BLaER1 (cell line): ENCODE measurements around the gene TRIM40.

ENCODE experiments used
- H3K27ac ChIP-seq: shearing (Covaris generic); formaldehyde crosslinking; 2 replicates; pipeline ENCODE4 v1.8.1; 2022
- H3K27me3 ChIP-seq: shearing (Covaris generic); formaldehyde crosslinking; 2 replicates; pipeline ENCODE4 v1.8.1; 2022
- H3K36me3 ChIP-seq: shearing (Covaris generic); formaldehyde crosslinking; 2 replicates; pipeline ENCODE4 v1.8.1; 2022
- H3K4me1 ChIP-seq: shearing (Covaris generic); formaldehyde crosslinking; 2 replicates; pipeline ENCODE4 v1.8.1; 2022
- H3K4me2 ChIP-seq: shearing (Covaris generic); formaldehyde crosslinking; 2 replicates; pipeline ENCODE4 v1.8.1; 2022
- H3K4me3 ChIP-seq: shearing (Covaris generic); formaldehyde crosslinking; 2 replicates; pipeline ENCODE4 v1.8.1; 2022
- H3K9ac ChIP-seq: shearing (Covaris generic); formaldehyde crosslinking; 2 replicates; pipeline ENCODE4 v1.8.1; 2022
- H3K9me3 ChIP-seq: shearing (Covaris generic); formaldehyde crosslinking; 2 replicates; pipeline ENCODE4 v1.8.1; 2022
- H4K20me1 ChIP-seq: shearing (Covaris generic); formaldehyde crosslinking; 2 replicates; pipeline ENCODE4 v1.8.1; 2022
- Cebpa-rat ChIP-seq: shearing (Covaris generic); IDR thresholded peaks from 2 replicates; pipeline ENCODE4 v1.8.1; 2022

The TRIM40 gene

DNA sequence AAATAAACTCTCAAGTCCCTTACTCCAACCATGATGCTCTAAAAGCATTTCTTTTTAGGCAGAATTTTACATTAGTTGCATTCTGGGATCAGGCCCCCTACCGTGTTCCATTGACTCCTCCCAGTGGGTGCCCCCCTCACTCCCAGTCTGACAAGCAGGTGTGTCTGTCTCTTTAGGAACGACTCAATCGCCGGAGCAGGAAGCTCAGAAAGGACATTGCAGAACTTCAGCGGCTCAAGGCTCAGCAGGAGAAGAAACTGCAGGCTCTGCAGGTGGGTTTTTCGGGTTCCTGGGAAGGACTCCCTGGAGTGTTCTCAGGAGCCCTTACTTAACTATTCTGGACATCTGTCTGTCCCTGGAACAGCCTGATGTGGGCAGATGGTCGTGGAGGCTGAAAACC is 9.9 kb downstream of the TRIM40 start:
- H4K20me1 ChIP-seq = no peaks in the 10 kb centered on the region

DNA sequence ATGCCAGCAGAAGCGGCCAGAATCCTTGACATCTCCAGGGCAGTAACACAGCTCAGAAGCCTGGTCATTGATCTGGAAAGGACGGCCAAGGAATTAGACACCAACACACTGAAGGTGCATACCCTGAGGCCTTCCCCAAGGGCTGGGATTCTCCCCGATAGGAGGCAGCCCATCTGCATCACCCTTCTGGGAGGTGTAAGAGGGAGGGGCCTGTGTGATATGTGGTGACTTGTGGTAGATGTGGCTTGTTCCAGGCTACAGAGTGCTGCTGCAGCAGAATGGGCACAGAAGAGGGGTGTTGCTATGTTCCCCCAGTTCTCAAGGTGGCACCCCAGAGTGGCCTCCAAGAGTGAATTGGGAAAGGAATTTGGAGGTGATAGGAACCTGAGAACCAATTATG is 11.2 kb downstream of the TRIM40 start:
- TF ChIP-seq Cebpa-rat = no peak
- no peaks in the 10 kb centered on the region for H3K27me3 ChIP-seq
- no peaks in the 10 kb centered on the region for H3K9me3 ChIP-seq
- H3K4me3 ChIP-seq = no peak overlapping the region
- no peaks in the 10 kb centered on the region for H3K36me3 ChIP-seq
- no peak overlapping the region for H3K9ac ChIP-seq
- H3K27ac ChIP-seq = no peak overlapping the region
- no peaks in the 10 kb centered on the region for H4K20me1 ChIP-seq
- peak overlapping the region; percentile 53 for H3K4me2 ChIP-seq
- peaks cover 22% of the 10 kb centered on the region for H3K4me1 ChIP-seq

More for the DNA sequence above, 9.9 kb downstream of the TRIM40 start:
- no peaks in the 10 kb centered on the region for H3K27me3 ChIP-seq
- H3K36me3 ChIP-seq = no peaks in the 10 kb centered on the region
- H3K4me3 ChIP-seq = no peak overlapping the region
- H3K4me1 ChIP-seq = peaks cover 17% of the 10 kb centered on the region
- no peak overlapping the region for H3K4me2 ChIP-seq
- no peak for TF ChIP-seq Cebpa-rat
- no peak overlapping the region for H3K27ac ChIP-seq
- no peak overlapping the region for H3K9ac ChIP-seq
- no peaks in the 10 kb centered on the region for H3K9me3 ChIP-seq

DNA sequence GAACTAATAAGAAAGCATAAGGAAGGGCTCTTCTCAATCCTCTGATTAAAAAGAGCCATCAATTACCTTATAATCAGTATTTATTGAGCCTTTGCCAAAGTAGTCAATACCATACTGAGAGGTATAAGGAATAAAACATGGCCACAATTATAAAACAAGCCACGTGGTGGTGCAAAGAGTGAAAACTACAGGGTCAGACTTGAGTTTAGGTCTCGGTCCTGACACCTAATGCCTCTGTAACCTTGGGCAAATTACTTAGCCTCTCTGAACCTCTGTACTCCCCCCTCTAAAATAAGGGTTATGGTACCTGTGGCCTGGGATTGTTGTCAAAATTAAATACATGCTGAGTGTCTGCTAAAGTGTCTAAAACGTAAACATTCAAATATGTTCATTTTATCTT is 13.3 kb downstream of the TRIM40 start:
- no peak overlapping the region for H3K4me3 ChIP-seq
- no peak overlapping the region for H3K27ac ChIP-seq
- H3K27me3 ChIP-seq = no peaks in the 10 kb centered on the region
- H3K9me3 ChIP-seq = no peaks in the 10 kb centered on the region
- no peak overlapping the region for H3K9ac ChIP-seq
- no peaks in the 10 kb centered on the region for H3K36me3 ChIP-seq
- no peaks in the 10 kb centered on the region for H4K20me1 ChIP-seq
- TF ChIP-seq Cebpa-rat = no peak
- peaks cover 22% of the 10 kb centered on the region for H3K4me1 ChIP-seq
- no peak overlapping the region for H3K4me2 ChIP-seq

DNA sequence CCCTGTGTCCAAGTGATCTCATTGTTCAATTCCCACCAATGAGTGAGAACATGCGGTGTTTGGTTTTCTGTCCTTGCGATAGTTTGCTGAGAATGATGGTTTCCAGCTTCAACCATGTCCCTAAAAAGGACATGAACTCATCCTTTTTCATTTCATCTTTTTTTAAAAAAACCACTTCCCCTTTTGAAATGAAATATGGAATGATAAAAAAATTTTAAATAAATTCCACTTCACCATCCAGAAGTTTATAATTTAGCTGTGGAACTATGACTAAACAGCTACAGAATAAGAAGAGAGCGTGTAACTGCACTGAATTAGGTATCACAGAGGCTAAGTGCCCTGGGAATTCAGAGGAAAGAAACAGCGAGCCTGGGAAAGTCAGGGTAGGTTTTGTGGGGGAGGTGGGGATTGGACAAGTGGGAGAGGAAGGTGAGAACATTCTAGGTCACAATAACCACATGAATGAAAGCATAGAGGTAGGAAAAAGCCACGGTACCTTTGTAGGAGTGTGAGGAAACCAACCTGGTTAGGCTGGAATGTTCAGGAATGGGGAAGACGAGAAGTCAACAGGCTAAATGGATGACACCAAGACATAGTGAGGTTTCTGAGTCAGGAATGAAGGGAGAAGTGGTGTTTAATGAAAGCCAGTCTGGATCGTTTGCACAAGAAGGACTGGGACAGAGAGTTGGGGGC is 14.1 kb downstream of the TRIM40 start:
- H3K4me1 ChIP-seq = peaks cover 22% of the 10 kb centered on the region
- H4K20me1 ChIP-seq = no peaks in the 10 kb centered on the region
- no peak overlapping the region for H3K9ac ChIP-seq
- H3K36me3 ChIP-seq = no peaks in the 10 kb centered on the region
- H3K27me3 ChIP-seq = no peaks in the 10 kb centered on the region
- H3K9me3 ChIP-seq = no peaks in the 10 kb centered on the region
- H3K4me3 ChIP-seq = no peak overlapping the region
- H3K27ac ChIP-seq = no peak overlapping the region
- no peak overlapping the region for H3K4me2 ChIP-seq
- TF ChIP-seq Cebpa-rat = no peak

DNA sequence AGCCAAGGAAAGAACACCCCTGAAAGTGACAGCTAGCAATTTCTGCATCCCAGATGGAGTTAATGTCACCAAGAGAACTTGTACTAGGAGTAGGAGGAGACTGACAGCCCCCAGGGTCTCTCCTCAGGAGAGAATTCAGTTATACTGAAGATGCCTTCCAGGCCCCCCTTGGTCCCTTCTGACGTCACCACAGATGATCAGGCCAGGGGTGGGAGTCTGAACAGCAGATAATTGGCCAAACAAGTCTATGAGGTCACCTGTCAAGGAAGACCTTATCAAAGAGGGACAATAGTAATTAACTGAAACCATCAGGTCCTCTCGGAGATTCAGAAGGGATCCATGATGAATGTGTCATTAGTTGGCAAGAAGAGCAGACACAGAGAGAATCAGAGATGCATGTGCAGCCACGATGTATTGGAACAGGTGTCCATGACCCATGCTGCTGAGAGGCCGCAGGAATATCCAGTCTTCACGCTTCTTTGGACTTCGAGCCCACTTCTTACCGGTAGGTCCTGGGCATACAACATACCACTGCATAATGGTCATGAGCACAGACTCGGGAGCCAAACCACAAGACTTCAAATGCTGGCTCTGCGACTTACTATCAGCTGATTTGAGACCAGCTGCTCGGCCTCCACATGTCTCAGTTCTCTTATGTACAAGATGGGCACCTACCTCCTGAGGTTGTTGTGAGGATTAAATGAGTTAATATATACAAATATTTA is 14.9 kb downstream of the TRIM40 start:
- Histone ChIP-seq H3K4me1 (peaks cover 21% of the 10 kb centered on the region), H3K9ac (no peak overlapping the region), H3K36me3 (no peaks in the 10 kb centered on the region), H3K4me2 (no peak overlapping the region), H3K9me3 (no peaks in the 10 kb centered on the region), H4K20me1 (no peaks in the 10 kb centered on the region), H3K27me3 (no peaks in the 10 kb centered on the region), H3K27ac (no peak overlapping the region), H3K4me3 (no peak overlapping the region)
- TF ChIP-seq Cebpa-rat = no peak

DNA sequence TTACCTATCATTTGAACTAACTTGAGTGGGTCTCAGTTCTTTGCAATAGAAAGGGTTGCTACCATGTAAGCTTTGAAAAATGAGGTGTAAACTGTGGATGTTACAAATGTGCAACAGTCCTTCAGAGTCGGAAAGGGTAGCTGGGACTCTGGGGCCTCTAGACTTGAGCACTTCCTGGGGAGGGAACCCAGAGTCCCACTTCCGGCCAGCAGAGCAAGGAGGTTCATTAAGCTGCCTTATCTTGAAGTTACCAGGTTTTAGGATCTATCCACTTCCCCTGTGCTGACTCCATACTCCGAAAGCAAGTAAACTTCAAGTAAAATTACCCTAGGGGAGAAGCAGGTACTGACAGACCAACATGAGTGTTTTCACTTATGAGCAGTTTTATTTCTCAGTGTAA is 15.6 kb downstream of the TRIM40 start:
- H3K36me3 ChIP-seq = no peaks in the 10 kb centered on the region
- H4K20me1 ChIP-seq = no peaks in the 10 kb centered on the region
- no peaks in the 10 kb centered on the region for H3K27me3 ChIP-seq
- H3K9ac ChIP-seq = no peak overlapping the region
- H3K4me1 ChIP-seq = peaks cover 18% of the 10 kb centered on the region
- H3K9me3 ChIP-seq = no peaks in the 10 kb centered on the region
- no peak overlapping the region for H3K27ac ChIP-seq
- TF ChIP-seq Cebpa-rat = no peak
- H3K4me3 ChIP-seq = no peak overlapping the region
- H3K4me2 ChIP-seq = 0 out of 2 replicates have a peak overlapping the region, but pooled peaks have one; percentile 24

DNA sequence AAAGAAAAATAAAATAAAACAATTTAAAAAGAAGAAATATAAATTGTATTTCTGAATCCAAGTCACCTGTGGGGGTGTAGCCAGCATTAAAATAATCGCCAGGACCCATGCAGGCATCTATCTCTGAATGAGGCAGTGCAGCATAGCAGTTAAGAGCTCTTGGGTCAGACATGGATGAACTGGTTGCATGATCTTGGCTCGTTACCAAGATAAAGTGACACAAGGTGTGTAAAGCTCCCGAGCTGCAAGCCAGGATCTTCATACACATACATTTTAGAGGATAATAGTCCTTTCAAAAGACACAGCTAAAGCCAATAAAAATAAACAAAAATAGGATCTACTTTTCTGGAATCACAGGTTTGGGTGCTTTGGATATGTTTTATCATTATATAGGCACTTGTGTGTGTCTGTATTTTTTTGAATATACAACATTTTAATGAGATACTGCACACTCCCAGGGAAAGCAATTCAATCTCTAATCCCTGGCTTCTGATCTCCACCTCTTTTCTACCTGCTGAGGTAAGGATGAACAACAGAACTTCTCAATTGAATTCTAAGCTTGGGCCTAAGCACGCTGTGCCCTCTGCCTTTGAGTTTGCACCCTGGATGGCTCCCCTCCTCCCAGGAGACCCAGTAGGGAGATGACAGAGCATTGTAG is 16.2 kb downstream of the TRIM40 start:
- Histone ChIP-seq H3K9me3 (no peaks in the 10 kb centered on the region), H3K36me3 (no peaks in the 10 kb centered on the region), H3K4me2 (no peak overlapping the region), H3K4me1 (peaks cover 13% of the 10 kb centered on the region), H3K9ac (no peak overlapping the region), H3K27me3 (no peaks in the 10 kb centered on the region), H4K20me1 (no peaks in the 10 kb centered on the region), H3K4me3 (no peak overlapping the region), H3K27ac (no peak overlapping the region)
- no peak for TF ChIP-seq Cebpa-rat

DNA sequence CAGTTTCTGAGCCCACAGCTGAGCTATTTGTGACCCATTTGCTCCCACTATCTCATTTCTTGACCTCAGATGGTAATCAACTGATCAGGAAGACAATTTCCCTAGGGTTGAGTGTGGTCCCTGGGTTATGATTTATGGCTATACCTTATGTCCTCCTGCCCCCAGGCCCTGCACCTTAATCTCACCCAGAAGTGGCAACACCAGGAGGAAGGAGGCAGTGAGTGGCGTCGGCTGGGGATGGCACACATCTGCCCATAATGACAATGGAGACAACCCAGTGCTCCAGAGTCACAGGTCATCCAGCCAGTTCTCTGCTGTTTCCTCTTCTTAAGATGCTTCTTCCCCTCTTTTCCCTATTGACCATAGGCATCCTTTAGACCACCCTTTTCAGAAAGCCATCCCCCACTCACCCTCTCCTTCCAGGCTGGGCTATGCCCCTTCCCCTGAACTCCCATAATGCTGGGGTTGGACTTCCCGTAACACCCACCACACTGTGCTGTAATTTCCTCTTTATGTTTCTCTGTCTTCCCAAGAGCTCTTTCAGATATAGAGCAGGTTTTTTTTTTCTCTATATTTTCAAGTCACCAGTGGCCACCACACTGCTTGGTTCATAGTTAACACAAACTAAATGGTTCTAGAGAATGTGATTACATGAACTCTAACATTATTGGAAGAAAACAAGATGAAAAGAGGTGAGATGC is 17.1 kb downstream of the TRIM40 start:
- Histone ChIP-seq H3K4me2 (no peak overlapping the region), H3K9me3 (no peaks in the 10 kb centered on the region), H3K27ac (no peak overlapping the region), H3K4me3 (no peak overlapping the region), H3K9ac (no peak overlapping the region), H3K36me3 (no peaks in the 10 kb centered on the region), H4K20me1 (no peaks in the 10 kb centered on the region), H3K4me1 (peaks cover 5% of the 10 kb centered on the region), H3K27me3 (no peaks in the 10 kb centered on the region)
- no peak for TF ChIP-seq Cebpa-rat

DNA sequence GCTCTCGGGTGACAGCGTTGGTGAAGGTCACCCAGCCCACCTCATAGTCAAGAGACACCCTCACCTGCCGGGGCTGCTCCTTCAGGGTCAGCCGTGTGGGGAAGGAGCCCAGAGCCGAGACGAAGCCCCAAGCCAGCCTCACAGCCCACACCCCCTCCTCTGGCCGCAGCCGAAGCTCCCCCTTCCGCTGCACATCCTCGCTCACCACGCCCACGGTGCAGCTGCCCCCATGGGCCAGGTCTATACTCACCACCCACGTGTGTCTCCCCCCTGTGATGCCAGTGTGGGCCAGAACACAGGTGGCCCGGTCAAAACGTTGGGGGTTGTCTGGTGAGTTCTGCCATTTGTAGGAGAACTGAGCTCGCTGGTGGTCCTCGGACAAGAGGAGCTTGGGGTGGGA is 18.1 kb downstream of the TRIM40 start:
- no peak for TF ChIP-seq Cebpa-rat
- no peak overlapping the region for H3K9ac ChIP-seq
- peaks cover 5% of the 10 kb centered on the region for H3K4me1 ChIP-seq
- no peak overlapping the region for H3K27ac ChIP-seq
- no peak overlapping the region for H3K4me3 ChIP-seq
- no peaks in the 10 kb centered on the region for H3K27me3 ChIP-seq
- H4K20me1 ChIP-seq = no peaks in the 10 kb centered on the region
- no peaks in the 10 kb centered on the region for H3K36me3 ChIP-seq
- no peaks in the 10 kb centered on the region for H3K9me3 ChIP-seq
- H3K4me2 ChIP-seq = no peak overlapping the region
